ENCODE measurements around the gene MALAT1. TPM values are rescaled to one million over a fixed set of nuclear protein-coding genes. Genes with fewer than 3 reads are reported as not detected.

The MALAT1 gene
- total RNA-seq, 4 donors from 2014 or later = 1,739 to 13,677 (median 9,435) TPM

DNA sequence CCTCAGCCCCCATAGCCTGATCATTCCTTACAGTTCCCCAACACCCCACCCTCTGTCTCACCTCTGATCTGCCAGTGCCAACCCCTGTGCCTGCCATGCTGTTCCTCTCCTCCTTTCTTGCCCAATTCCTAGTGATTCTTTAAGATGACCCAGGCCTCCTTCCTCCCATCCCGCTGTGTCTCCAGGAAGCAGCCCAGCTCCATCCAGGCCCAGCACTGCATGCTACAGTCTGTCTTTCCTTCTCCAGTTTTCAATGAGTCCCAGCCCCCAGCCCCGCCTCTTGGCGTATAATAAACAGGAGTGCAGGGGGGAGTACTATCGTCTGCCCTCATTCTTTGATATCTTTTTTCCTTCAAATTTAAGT is 47.0 kb downstream of the MALAT1 start:
- WGBS, 2 donors = 41 to 76% methylated on average over 4 of the region's 4 CpGs

GRCh38 chr11:65546217-65546958 is 47.5 kb downstream of the MALAT1 start:
- DNase-seq = peak; percentile 73
- Histone ChIP-seq H3K36me3 (peaks cover 0 to 38% (median 0%) of the 10 kb centered on the region in 3 donors), H3K4me1 (peaks cover 20 to 40% (median 26%) of the 10 kb centered on the region in 3 donors), H3K4me3 (peak overlapping the region; percentile 37 to 62 (median 47)), H3K27me3 (no peaks in the 10 kb centered on the region), H3K27ac (peak overlapping the region; percentile 61 to 83 (median 70)), H3K9me3 (no peaks in the 10 kb centered on the region)
- WGBS, 2 donors = 1 to 20% methylated on average over 1 to 8 of the region's 64 CpGs
- peak in 1 of 4 donors; percentile 2 for TF ChIP-seq POLR2A (IDR thresholded peaks at IDR 0.05)
- TF ChIP-seq, protein P1, sequence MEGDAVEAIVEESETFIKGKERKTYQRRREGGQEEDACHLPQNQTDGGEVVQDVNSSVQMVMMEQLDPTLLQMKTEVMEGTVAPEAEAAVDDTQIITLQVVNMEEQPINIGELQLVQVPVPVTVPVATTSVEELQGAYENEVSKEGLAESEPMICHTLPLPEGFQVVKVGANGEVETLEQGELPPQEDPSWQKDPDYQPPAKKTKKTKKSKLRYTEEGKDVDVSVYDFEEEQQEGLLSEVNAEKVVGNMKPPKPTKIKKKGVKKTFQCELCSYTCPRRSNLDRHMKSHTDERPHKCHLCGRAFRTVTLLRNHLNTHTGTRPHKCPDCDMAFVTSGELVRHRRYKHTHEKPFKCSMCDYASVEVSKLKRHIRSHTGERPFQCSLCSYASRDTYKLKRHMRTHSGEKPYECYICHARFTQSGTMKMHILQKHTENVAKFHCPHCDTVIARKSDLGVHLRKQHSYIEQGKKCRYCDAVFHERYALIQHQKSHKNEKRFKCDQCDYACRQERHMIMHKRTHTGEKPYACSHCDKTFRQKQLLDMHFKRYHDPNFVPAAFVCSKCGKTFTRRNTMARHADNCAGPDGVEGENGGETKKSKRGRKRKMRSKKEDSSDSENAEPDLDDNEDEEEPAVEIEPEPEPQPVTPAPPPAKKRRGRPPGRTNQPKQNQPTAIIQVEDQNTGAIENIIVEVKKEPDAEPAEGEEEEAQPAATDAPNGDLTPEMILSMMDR (IDR thresholded peaks at IDR 0.05) = peak in 2 of 6 experiments; percentile 19 to 21
- intact Hi-C loops (cut with DNase I) = loop anchor here (10.0 kb wide), 1 partner anchor 68 kb away; the partner anchor contains the start of genes MAP3K11 and PCNX3

More for the DNA sequence above, 47.0 kb downstream of the MALAT1 start:
- no peaks in the 10 kb centered on the region for H3K27me3 ChIP-seq
- intact Hi-C loops (cut with DNase I) = loop anchor here (10.0 kb wide), 1 partner anchor 69 kb away; the partner anchor contains the start of genes MAP3K11 and PCNX3
- peaks cover 0 to 33% (median 0%) of the 10 kb centered on the region in 3 donors for H3K36me3 ChIP-seq
- peaks cover 26 to 40% (median 26%) of the 10 kb centered on the region in 3 donors for H3K4me1 ChIP-seq
- H3K4me3 ChIP-seq = peak overlapping the region; percentile 37 to 62 (median 47)
- H3K9me3 ChIP-seq = no peaks in the 10 kb centered on the region
- no peak for TF ChIP-seq POLR2A (IDR thresholded peaks at IDR 0.05)
- TF ChIP-seq, protein P1 (IDR thresholded peaks at IDR 0.05) = no peak
- no peak for DNase-seq
- H3K27ac ChIP-seq = peak overlapping the region; percentile 61 to 83 (median 70)

DNA sequence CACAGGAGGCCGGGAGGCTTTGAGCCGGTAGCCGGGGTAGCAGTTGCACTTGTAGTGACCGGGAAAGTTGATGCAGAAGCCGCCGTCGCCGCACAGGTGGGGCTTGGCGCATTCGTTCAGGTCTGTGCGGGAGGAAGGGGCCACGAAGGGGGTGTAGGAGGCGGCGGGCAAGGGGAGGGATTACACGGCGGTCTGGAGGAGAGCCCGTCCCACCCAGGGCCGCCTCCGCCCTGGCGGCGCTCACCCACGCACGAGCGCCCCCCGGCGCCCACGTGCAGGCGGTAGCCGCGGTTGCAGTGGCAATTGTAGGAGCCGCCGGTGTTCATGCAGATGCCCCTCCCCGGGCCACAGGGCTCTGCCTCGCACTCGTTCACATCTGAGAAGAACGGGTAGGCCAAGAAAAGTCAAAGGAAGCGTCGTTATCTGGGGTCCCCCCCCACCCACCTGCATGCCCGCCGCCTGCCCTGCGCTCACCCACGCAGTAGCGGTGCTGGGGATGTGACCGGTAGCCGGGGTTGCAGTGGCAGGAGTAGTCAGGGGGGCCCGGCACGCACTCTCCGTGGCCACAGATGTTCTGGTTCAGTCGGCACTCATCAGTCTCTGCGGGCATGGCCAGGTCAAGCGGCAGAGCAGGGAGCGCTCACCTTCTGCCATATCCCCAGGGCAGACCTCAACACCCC is 48.7 kb downstream of the MALAT1 start:
- WGBS, 2 donors = 88 to 100% methylated on average over 6 to 25 of the region's 52 CpGs
- Histone ChIP-seq H3K27ac (no peak overlapping the region), H3K4me3 (no peak overlapping the region), H3K36me3 (peaks cover 0 to 44% (median 0%) of the 10 kb centered on the region in 3 donors), H3K9me3 (no peaks in the 10 kb centered on the region), H3K4me1 (peaks cover 12 to 42% (median 24%) of the 10 kb centered on the region in 3 donors), H3K27me3 (no peaks in the 10 kb centered on the region)
- intact Hi-C loops (cut with DNase I) = loop anchor here (10.0 kb wide), 1 partner anchor 67 kb away; the partner anchor contains the start of genes MAP3K11 and PCNX3
- DNase-seq = no peak
- TF ChIP-seq POLR2A (IDR thresholded peaks at IDR 0.05) = no peak
- TF ChIP-seq, protein P1 (IDR thresholded peaks at IDR 0.05) = no peak

DNA sequence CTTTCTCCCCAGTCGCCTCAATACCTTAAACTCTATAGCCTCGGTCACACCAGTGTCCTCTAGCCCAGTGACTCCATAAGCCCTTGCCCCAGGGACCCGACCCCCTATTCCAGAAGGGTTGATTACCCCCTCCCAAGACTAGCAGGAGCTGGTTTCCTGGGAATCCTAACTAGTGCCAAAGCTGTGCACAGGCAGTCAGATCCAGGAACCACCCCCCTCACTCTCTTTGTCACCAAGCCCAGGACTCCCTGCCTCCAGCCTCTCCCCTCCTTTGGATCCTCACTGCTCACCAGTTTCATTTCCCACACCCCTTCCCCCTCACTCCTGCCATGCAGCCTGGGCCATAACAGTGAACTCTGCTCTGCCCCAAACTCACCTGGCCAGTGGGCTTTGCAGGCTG is 49.5 kb downstream of the MALAT1 start:
- Histone ChIP-seq H3K27ac (no peak overlapping the region), H3K36me3 (peaks cover 0 to 44% (median 0%) of the 10 kb centered on the region in 3 donors), H3K9me3 (no peaks in the 10 kb centered on the region), H3K27me3 (no peaks in the 10 kb centered on the region), H3K4me1 (peaks cover 12 to 49% (median 25%) of the 10 kb centered on the region in 3 donors), H3K4me3 (no peak overlapping the region)
- no peak for DNase-seq
- 87 to 89% methylated on average over 3 of the region's 3 CpGs for WGBS, 2 donors
- intact Hi-C loops (cut with DNase I) = loop anchor here (10.0 kb wide), 1 partner anchor 66 kb away; the partner anchor contains the start of genes MAP3K11 and PCNX3
- TF ChIP-seq POLR2A (IDR thresholded peaks at IDR 0.05) = no peak
- TF ChIP-seq, protein P1 (IDR thresholded peaks at IDR 0.05) = no peak

All from esophagus squamous epithelium (tissue), 5 donors.